Measurements from ENCODE around the gene MYO7A. TPM values are rescaled to one million over a fixed set of nuclear protein-coding genes. Genes with fewer than 3 reads are reported as not detected.

MYO7A gene
- total RNA-seq (6.4 and 9.8 TPM in 2 replicates), polyA plus RNA-seq (10.1 and 12.6 TPM in 2 replicates)

- Histone ChIP-seq H3K27ac (peak within 1 kb of the TSS; percentile 73), H3K9me2 (replicated peaks; ENCODE audit: insufficient read depth) (no peaks in the 10 kb centered on the region), H2AFZ (peak within 1 kb of the TSS; percentile 86), H3K9me3 (ENCODE audit: low read depth) (no peaks in the 10 kb centered on the region), H3K36me3 (replicated peaks; ENCODE audit: insufficient read depth, low read depth) (no peaks in the 10 kb centered on the region), H3K79me2 (no peaks in the 10 kb centered on the region), H3K4me1 (ENCODE audit: insufficient read depth) (peaks cover 13% of the 10 kb centered on the region), H3K4me2 (peak within 1 kb of the TSS; percentile 91), H4K20me1 (ENCODE audit: insufficient read depth, poor library complexity, severe bottlenecking) (no peaks in the 10 kb centered on the region), H3K27me3 (no peaks in the 10 kb centered on the region), H3K4me3 (peak within 1 kb of the TSS; percentile 50)
- peak; percentile 94 for DNase-seq (ENCODE audit: low spot score)
- no peak for TF ChIP-seq EZH2phosphoT487 (IDR thresholded peaks at IDR 0.05; ENCODE audit: low read depth, severe bottlenecking, unreplicated experiment)
- 12% methylated on average over 18 of the region's 20 CpGs for WGBS (ENCODE audit: low lambda C conversion rate, missing lambda C conversion rate)
Measured at GRCh38 chr11:77127920-77128691, at the start of gene MYO7A. Gene MYO7A, plus strand, starts transcription at chr11:77128246. Its CDS starts 2,389 bp downstream, at chr11:77130635.

- H3K4me3 ChIP-seq: no peak overlapping the region
- H3K27me3 ChIP-seq: no peaks in the 10 kb centered on the region
- no peaks in the 10 kb centered on the region for H3K9me3 ChIP-seq (ENCODE audit: low read depth)
- H3K9me2 ChIP-seq (replicated peaks; ENCODE audit: insufficient read depth): no peaks in the 10 kb centered on the region
- H2AFZ ChIP-seq: no peak overlapping the region
- H3K36me3 ChIP-seq (replicated peaks; ENCODE audit: insufficient read depth, low read depth): no peaks in the 10 kb centered on the region
- H4K20me1 ChIP-seq (ENCODE audit: insufficient read depth, poor library complexity, severe bottlenecking): no peaks in the 10 kb centered on the region
- H3K79me2 ChIP-seq: peaks cover 65% of the 10 kb centered on the region
- TF ChIP-seq EZH2 (IDR thresholded peaks at IDR 0.05; ENCODE audit: borderline replicate concordance) (no peak), CTCF (IDR thresholded peaks at IDR 0.05; ENCODE audit: poor library complexity) (no peak), EZH2phosphoT487 (IDR thresholded peaks at IDR 0.05; ENCODE audit: low read depth, severe bottlenecking, unreplicated experiment) (no peak)
- H3K4me1 ChIP-seq (ENCODE audit: insufficient read depth): peaks cover 24% of the 10 kb centered on the region
- no peak overlapping the region for H3K27ac ChIP-seq
- WGBS (ENCODE audit: low lambda C conversion rate, missing lambda C conversion rate): 97% methylated on average over 2 of the region's 2 CpGs
- no peak for DNase-seq (ENCODE audit: low spot score)
- H3K4me2 ChIP-seq: no peak overlapping the region
Measured at GRCh38 chr11:77079666-77080065, 48.4 kb upstream of the MYO7A start.

GRCh38 chr11:77080643-77081210 lies 47.3 kb upstream of the MYO7A start:
- Histone ChIP-seq H3K4me2 (no peak overlapping the region), H3K79me2 (peaks cover 65% of the 10 kb centered on the region), H3K4me1 (ENCODE audit: insufficient read depth) (peaks cover 18% of the 10 kb centered on the region)

More at GRCh38 chr11:77080643-77081210, 47.3 kb upstream of the MYO7A start:
- DNase-seq (ENCODE audit: low spot score): no peak
- WGBS (ENCODE audit: low lambda C conversion rate, missing lambda C conversion rate): 94% methylated on average over 2 of the region's 2 CpGs
- Histone ChIP-seq H3K36me3 (replicated peaks; ENCODE audit: insufficient read depth, low read depth) (no peaks in the 10 kb centered on the region), H3K9me2 (replicated peaks; ENCODE audit: insufficient read depth) (no peaks in the 10 kb centered on the region), H3K27me3 (no peaks in the 10 kb centered on the region), H3K27ac (no peak overlapping the region), H3K9me3 (ENCODE audit: low read depth) (no peaks in the 10 kb centered on the region), H2AFZ (no peak overlapping the region), H4K20me1 (ENCODE audit: insufficient read depth, poor library complexity, severe bottlenecking) (no peaks in the 10 kb centered on the region), H3K4me3 (no peak overlapping the region)
- no peak for TF ChIP-seq EZH2phosphoT487 (IDR thresholded peaks at IDR 0.05; ENCODE audit: low read depth, severe bottlenecking, unreplicated experiment)
- no peak for TF ChIP-seq EZH2 (IDR thresholded peaks at IDR 0.05; ENCODE audit: borderline replicate concordance)
- TF ChIP-seq CTCF (IDR thresholded peaks at IDR 0.05; ENCODE audit: poor library complexity): no peak

Measured in hepatocyte (in vitro differentiated cells).